GM18502 (cell line): ENCODE results near the gene MTCP1.

ENCODE experiments used
- ATAC-seq: cut with Tn5 transposase; IDR thresholded peaks from one replicate; pipeline ENCODE4 v1.9.1; 2021; ENCODE audit warnings: mild to moderate bottlenecking; ENCODE audit not compliant: unreplicated experiment, poor library complexity

MTCP1 gene

GRCh38 chrX:155055494-155055893 is 15.4 kb downstream of the MTCP1 start:
- no peak for ATAC-seq

GRCh38 chrX:155054255-155054654 is 16.7 kb downstream of the MTCP1 start:
- ATAC-seq: no peak

GRCh38 chrX:155053656-155054055 is 17.3 kb downstream of the MTCP1 start:
- ATAC-seq: no peak

GRCh38 chrX:155052738-155053498 is 18.0 kb downstream of the MTCP1 start:
- no peak for ATAC-seq

- ATAC-seq: peak; percentile 55
Measured at GRCh38 chrX:155048977-155049619, 21.8 kb downstream of the MTCP1 start.

- ATAC-seq: no peak
Measured at GRCh38 chrX:155046811-155047528, 24.0 kb downstream of the MTCP1 start.

- no peak for ATAC-seq
Measured at GRCh38 chrX:155046129-155046810, 24.7 kb downstream of the MTCP1 start.

- ATAC-seq: no peak
Measured at GRCh38 chrX:155035688-155036087, 35.2 kb downstream of the MTCP1 start.

- ATAC-seq: no peak
Measured at GRCh38 chrX:155031657-155032056, 39.3 kb downstream of the MTCP1 start.

GRCh38 chrX:155028877-155029291 is 42.1 kb downstream of the MTCP1 start:
- ATAC-seq: no peak

GRCh38 chrX:155028129-155028528 is 42.8 kb downstream of the MTCP1 start:
- no peak for ATAC-seq

- no peak for ATAC-seq
Measured at GRCh38 chrX:155027509-155028066, 43.3 kb downstream of the MTCP1 start.

GRCh38 chrX:155026727-155027508 is 44.0 kb downstream of the MTCP1 start, which contains the start of gene FUNDC2:
Gene FUNDC2 (plus strand): TSS chrX:155026844. CDS start chrX:155026939, 95 bp downstream.
- peak; percentile 89 for ATAC-seq

- no peak for ATAC-seq
Measured at GRCh38 chrX:155026420-155026726, 44.6 kb downstream of the MTCP1 start.

- no peak for ATAC-seq
Measured at GRCh38 chrX:155023907-155024833, 46.8 kb downstream of the MTCP1 start.

- ATAC-seq: no peak
Measured at GRCh38 chrX:155022585-155022984, 48.4 kb downstream of the MTCP1 start, which contains the start of gene F8. Gene F8 (minus strand): TSS chrX:155022723. CDS start chrX:155022552, 171 bp downstream.

- no peak for ATAC-seq
Measured at GRCh38 chrX:155020591-155020990, 50.3 kb downstream of the MTCP1 start.
